Measurements from ENCODE around the gene PCMTD2. TPM values are rescaled to one million over a fixed set of nuclear protein-coding genes. Genes with fewer than 3 reads are reported as not detected.
A peak's percentile ranks its signal among the peaks of the same experiment; 100 is the strongest.

The PCMTD2 gene
- total and polyA plus RNA-seq, 9 donors = 32.0 to 96.3 (median 78.7) TPM

DNA sequence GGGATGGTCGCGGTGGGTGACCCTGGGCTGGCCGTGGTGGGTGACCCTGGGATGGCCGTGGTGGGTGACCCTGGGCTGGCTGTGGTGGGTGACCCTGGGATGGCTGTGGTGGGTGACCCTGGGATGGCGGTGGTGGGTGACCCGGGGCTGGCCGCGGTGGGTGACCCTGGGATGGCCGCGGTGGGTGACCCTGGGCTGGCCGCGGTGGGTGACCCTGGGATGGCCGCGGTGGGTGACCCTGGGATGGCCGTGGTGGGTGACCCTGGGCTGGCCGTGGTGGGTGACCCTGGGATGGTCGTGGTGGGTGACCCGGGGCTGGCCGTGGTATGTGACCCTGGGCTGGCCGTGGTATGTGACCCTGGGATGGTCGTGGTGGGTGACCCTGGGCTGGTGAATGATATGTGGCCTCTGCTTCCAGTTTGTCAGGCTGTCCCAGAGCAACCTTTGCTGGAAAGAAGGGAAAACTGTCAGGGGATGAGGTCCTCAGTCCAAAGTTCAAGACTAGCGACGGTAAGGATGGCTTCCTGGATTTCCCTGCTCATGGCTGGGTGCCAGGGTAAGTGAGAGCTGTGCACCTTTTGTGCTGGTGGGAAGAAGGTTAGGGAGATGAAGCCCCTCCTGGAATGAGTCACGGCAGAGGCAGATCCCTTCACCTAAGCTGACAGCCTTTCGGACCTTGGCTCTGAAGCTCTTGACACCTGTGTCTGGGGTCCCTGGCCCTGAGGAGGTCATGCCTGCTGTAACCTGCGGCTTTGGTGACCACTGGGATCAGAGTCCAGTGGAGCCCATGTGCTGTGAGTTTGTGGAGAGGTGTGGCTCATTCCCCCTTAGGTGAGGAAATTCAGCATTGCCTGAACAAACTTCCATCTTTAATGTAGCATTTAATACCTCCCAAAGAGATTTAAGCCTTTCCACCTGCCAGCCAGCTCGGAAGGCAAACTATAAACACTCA is 19.1 kb upstream of the PCMTD2 start:
- no peaks in the 10 kb centered on the region for H3K4me1 ChIP-seq (ENCODE audit: insufficient read depth)
- no peaks in the 10 kb centered on the region for H3K9me3 ChIP-seq
- no peaks in the 10 kb centered on the region for H3K27me3 ChIP-seq
- intact Hi-C loops (cut with DNase I) = no loop called here
- DNase-seq = peak in 1 of 5 donors; percentile 18
- WGBS, 3 donors = 70 to 83% (median 83%) methylated on average over 12 to 27 of the region's 27 CpGs
- H3K4me3 ChIP-seq = no peak overlapping the region
- TF ChIP-seq, protein P1, sequence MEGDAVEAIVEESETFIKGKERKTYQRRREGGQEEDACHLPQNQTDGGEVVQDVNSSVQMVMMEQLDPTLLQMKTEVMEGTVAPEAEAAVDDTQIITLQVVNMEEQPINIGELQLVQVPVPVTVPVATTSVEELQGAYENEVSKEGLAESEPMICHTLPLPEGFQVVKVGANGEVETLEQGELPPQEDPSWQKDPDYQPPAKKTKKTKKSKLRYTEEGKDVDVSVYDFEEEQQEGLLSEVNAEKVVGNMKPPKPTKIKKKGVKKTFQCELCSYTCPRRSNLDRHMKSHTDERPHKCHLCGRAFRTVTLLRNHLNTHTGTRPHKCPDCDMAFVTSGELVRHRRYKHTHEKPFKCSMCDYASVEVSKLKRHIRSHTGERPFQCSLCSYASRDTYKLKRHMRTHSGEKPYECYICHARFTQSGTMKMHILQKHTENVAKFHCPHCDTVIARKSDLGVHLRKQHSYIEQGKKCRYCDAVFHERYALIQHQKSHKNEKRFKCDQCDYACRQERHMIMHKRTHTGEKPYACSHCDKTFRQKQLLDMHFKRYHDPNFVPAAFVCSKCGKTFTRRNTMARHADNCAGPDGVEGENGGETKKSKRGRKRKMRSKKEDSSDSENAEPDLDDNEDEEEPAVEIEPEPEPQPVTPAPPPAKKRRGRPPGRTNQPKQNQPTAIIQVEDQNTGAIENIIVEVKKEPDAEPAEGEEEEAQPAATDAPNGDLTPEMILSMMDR (IDR thresholded peaks at IDR 0.05) = no peak
- TF ChIP-seq EP300 (IDR thresholded peaks at IDR 0.05) = no peak
- TF ChIP-seq POLR2A (IDR thresholded peaks at IDR 0.05) = no peak
- H3K27ac ChIP-seq = no peak overlapping the region
- no peaks in the 10 kb centered on the region for H3K36me3 ChIP-seq

DNA sequence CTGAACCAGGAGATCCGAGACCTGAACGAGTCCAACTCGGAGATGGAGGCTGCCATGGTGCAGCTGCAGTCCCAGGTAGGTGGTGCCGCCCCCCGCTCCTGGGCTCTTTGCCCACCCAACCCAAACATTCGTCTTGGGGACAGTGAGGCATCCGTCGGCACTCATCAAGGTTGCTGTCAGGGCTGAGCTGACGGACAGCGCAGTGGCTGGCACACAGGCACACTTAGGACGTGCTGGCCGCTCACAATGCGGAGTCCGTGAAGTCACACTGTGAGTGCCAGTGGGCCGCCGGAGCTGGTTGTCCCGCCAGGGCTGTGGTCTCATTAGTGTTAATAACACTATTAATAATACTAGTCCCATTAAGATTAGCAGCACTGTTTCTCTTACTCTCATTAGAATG is 18.2 kb upstream of the PCMTD2 start:
- H3K9me3 ChIP-seq = no peaks in the 10 kb centered on the region
- no peaks in the 10 kb centered on the region for H3K36me3 ChIP-seq
- DNase-seq = peak in 1 of 5 donors; percentile 28
- WGBS, 3 donors = 89 to 92% (median 90%) methylated on average over 16 to 17 of the region's 17 CpGs
- intact Hi-C loops (cut with DNase I) = no loop called here
- H3K4me1 ChIP-seq (ENCODE audit: insufficient read depth) = no peaks in the 10 kb centered on the region
- TF ChIP-seq, protein P1 (IDR thresholded peaks at IDR 0.05) = no peak
- TF ChIP-seq EP300 (IDR thresholded peaks at IDR 0.05) (no peak), POLR2A (IDR thresholded peaks at IDR 0.05) (no peak)
- no peak overlapping the region for H3K27ac ChIP-seq
- no peaks in the 10 kb centered on the region for H3K27me3 ChIP-seq
- H3K4me3 ChIP-seq = no peak overlapping the region

DNA sequence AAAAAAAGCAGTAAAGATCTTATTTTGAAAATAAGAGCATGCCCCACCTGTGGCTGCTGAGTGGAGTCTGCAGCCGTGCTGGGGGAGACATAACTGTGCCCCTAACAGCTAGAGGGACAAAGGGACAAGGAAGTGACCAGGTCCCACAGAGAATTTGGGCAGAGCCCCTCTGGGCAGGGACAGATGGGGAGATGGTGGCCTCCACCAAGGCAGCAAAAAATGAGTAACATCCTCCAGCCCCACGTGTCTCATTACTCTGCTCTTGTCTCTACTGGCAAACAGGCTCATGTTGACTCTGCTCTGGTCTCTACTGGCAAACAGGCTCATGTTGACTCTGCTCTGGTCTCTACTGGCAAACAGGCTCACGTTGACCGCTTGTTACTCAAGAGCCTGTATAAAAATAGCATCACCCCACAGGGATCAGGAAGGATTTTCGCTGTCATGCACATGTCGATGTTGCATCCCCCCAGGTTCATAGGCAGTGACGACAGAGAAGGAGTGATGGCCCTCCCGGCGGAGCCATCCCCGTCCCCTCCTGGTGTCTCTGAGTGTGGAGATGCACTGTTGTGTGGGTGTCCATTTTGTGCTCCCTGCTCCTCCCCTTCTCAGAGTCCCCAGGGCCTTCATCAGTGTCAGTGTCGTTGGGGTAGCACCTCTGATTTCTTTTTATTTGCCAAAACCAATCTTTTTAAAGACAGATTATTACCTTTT is 17.3 kb upstream of the PCMTD2 start:
- intact Hi-C loops (cut with DNase I) = no loop called here
- DNase-seq = peak in 1 of 5 donors; percentile 7
- H3K27me3 ChIP-seq = no peaks in the 10 kb centered on the region
- no peak overlapping the region for H3K27ac ChIP-seq
- no peaks in the 10 kb centered on the region for H3K36me3 ChIP-seq
- no peaks in the 10 kb centered on the region for H3K4me1 ChIP-seq (ENCODE audit: insufficient read depth)
- H3K4me3 ChIP-seq = no peak overlapping the region
- no peaks in the 10 kb centered on the region for H3K9me3 ChIP-seq
- 69 to 79% (median 74%) methylated on average over 11 of the region's 11 CpGs for WGBS, 3 donors
- TF ChIP-seq EP300 (IDR thresholded peaks at IDR 0.05) (no peak), POLR2A (IDR thresholded peaks at IDR 0.05) (no peak)
- TF ChIP-seq, protein P1 (IDR thresholded peaks at IDR 0.05) = no peak

DNA sequence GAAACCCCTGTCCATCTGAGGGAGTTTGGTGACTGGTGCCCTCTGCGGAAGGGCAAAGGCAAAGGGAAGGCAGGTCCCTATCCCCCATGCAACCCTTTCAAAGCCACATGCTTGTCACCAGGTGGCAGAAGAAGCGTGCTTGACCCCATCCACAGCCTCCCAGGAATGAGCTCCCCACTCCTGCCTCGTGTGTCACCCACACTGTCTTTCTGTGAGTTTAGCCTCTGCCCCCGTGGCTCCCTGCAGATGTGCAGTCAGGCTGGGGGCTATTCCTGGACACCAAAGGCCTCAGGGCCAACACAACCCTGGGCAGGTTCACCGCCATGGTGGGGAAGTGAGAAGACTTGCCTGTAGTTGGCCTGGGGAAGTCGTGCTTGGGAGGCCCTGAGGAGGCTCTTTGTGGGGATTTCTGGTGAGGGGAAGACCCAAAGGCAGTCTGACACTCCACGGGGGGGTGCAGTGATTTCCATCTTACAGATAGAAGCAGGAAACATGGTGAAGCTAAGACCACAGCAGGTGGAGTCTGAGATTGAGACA is 16.6 kb upstream of the PCMTD2 start:
- Histone ChIP-seq H3K9me3 (no peaks in the 10 kb centered on the region), H3K27ac (no peak overlapping the region), H3K4me1 (ENCODE audit: insufficient read depth) (no peaks in the 10 kb centered on the region), H3K27me3 (no peaks in the 10 kb centered on the region), H3K36me3 (no peaks in the 10 kb centered on the region), H3K4me3 (no peak overlapping the region)
- DNase-seq = peak in 1 of 5 donors; percentile 14
- 73 to 75% (median 74%) methylated on average over 7 of the region's 7 CpGs for WGBS, 3 donors
- intact Hi-C loops (cut with DNase I) = no loop called here
- no peak for TF ChIP-seq POLR2A (IDR thresholded peaks at IDR 0.05)
- TF ChIP-seq, protein P1 (IDR thresholded peaks at IDR 0.05) = no peak
- no peak for TF ChIP-seq EP300 (IDR thresholded peaks at IDR 0.05)
